Fibroblast of skin of right quadriceps (primary cell): ENCODE results near the gene OAT.

Experiments
- DNase-seq: peaks from one replicate; pipeline ENCODE4 v3.0.0-alpha.2; 2013

Gene OAT

DNA sequence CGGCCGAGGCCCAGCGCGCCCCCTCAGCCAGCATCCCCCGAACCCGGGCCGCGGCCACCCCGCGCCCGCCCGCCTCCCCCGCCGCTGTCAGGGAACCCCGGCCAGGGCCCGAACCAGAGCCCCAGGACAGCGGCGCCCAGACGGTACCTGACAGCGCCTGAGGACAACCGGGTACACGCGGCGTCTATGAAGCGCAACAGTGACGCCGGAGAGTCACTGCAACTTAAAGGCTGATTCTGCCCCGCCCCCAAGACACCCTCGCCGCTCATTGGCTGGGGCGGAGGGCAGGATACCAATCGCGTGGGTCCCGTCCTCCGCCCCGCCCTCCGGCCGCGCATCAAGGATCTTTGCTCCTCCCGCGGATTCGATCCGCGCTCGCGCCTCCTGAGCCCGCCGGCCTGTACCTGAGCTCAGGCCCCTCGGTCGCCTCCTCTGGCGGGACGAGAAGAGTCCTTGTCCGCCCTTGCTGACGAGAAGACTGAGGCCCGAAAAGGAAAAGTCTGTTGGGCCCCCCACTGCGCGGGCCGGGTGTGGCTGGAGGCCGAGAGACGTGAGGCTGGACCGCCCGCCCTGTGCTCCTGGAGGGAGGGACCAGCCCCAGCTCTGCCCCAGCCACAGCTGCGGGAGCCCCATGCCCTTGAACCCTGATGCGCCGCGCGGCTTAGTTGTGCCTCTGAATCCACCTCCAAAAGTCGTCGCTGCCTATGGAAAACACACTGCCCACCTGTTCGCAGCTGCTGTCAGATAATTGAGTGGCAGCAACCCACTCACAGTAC lies at the start of gene OAT:
OAT (minus strand) TSS at position 198 of the 776 bp plus-strand sequence. CDS start 6,752 bp downstream, outside the sequence.
- DNase-seq = peak; percentile 95

DNA sequence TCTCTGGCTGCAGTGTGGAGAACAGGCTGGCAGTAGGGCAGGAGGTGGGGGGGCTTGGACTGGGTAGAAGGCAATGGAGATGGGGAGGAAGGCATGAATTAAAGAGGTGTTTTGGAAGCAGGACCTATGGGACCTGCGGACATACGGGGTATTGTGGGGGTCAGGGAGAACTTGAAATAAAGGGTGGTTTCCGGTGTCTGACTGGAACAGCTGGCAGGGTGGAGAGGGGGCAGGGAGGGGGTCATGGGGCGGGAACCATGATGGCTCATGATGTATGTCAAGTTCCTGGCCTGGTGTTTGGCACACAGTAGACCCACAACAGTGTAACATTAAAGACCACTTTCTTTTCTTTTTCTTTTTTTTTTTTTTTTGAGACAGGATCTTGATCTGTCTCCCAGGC lies 48.4 kb upstream of the OAT start:
- DNase-seq = no peak

DNA sequence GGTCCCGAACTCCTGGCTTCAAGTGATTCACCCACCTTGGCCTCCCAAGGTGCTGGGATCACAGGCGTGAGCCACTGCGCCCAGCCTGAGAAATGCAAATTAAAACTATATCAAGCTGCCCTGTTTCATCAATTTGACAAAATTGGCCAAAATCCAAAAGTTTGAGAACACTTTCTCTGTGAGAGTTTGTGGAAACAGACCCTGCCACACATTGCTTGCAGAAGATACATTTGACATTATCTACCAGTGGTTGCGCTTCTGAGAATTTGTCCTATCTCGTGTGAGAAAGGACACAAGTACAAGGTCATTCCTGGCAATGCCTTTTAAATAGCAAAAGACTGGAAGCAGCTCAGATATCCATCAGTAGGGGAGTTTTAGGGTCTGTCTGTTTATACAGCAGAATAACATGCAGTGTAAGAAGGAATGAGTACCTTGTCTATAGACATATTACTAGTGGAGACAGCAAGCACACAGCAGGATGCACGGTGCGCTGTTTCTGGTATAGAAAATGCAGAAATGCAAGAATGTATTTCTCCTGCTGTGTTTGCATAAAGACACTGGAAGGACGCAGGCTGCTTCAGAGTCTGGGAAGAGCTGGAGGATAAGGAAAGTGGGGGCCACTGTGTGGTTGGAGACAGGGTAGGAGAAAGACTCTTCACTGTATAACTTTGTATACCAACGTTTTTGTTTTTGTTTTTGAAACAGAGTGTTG lies 47.2 kb upstream of the OAT start:
- no peak for DNase-seq

DNA sequence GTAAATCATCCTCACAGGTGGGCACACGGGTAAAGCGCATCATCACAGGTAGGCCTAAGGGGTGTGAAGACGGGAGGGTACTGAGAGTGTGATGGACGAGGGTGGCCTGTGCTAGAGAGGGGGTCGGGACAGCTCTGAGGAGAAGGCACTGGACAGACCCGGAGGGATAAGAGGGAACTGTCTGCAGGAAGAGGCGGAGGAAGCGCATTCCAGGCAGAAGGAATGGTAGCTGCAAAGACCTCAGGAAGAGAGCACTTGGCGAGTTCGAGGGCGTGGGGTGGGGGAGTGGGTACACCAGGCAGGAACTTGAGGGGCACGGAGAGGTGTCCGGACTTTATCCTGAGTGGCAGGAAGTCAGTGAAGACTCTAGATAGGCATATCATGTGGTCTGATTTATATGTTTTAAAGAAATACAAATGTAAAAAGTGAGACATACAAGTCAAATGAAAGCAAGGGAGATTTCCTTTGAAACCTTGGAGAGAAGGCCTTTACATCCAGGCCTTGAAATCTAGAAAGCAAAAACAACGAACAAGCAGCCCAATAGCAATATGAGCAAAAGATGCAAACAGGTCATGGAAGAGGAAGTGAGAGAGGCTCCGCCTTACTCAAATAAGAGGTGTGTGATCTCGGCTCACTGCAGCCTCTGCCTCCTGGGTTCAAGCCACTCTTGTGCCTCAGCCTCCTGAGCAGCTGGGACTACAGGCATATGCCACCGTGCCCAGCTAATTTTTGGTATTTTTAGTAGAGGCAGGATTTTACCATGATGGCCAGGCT lies 46.5 kb upstream of the OAT start:
- no peak for DNase-seq

- no peak for DNase-seq
Observed at GRCh38 chr10:124464028-124464965, 45.6 kb upstream of the OAT start.

DNA sequence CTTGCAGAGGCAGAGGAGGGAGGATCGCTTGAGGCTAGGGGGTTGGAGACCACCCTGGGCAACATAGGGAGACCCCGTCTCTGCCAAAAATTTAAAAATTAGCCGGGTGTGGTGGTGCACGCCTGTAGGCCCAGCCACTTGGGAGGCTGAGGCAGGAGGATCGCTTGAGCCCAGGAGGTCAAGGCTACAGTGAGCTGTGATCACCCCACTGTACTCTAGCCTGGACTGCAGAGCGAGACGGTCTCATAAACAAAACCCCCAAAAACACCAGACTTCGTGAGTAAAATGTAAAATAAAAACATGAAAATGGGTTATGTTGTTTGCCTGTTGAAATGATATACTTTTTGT lies 43.6 kb upstream of the OAT start:
- DNase-seq = no peak

DNA sequence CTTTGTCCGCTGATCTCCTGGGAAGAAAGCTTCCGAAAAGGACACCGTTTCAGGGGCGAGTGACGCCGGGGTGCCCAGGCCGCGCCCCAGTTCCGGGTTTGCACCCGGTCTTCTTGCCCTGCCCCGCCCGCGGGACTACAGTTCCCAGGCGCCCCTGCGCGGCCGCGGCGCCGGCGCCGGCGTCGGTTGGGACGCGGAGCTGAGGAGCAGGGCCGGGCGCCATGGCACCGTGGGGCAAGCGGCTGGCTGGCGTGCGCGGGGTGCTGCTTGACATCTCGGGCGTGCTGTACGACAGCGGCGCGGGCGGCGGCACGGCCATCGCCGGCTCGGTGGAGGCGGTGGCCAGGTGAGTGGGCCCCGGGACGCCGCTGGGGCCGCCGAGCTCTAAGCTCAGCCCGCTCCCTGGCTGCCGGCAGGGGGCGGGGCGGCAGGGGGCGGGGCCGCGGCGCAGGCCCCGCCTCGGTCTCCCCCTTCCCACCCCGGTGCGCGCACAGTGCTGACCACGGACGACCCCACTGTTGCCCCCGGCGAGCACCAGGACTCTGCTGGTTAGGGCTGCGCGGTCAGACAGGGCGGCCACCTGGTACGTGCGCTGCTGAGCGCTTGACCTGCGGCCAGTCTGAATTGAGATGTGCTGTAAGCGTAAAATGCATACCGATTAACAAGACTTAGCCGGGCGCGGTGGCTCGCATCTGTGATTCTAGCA lies 43.1 kb upstream of the OAT start, which contains the start of gene LHPP:
LHPP (plus strand) TSS at position 182 of the 706 bp plus-strand sequence; CDS start at position 222, 40 bp downstream.
- DNase-seq = peak; percentile 75

DNA sequence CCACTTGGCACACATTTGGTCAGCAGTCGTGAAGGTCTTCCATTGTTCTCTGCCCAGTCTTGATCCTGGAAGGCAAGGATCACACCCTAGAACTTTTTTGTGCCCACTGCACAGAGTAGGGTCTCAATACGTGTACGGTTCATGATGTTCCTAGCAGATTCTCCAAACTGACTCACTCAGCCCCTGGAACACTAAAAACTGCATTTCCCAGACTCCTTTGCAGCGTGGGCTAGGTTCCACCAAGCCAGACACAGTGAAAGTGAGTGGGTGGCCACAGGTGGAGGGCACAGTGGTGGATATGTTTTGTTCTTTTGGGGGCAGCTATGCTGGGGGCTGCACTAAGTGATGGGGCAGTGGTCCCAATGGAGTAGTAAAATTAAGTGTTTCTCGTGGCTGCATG lies 41.4 kb upstream of the OAT start:
- DNase-seq = no peak

DNA sequence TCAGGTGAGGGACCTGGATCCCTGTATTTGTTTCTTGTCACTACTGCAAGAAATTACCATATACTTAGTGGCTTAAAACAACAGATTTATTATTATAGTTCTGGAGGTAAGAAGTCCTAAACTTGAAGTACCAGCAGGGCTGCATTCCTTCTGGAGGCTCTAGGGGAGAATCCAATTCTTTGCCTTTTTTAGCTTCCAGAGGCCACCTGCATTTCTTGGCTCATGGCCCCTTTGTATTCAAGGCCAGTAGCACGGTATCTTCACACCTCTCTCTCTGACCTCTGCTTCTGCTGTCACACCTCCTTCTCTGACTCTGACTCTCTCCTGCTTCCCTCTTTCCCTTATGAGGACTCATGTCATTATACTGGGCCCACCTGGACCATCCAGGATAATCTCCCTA lies 40.7 kb upstream of the OAT start:
- DNase-seq = no peak

DNA sequence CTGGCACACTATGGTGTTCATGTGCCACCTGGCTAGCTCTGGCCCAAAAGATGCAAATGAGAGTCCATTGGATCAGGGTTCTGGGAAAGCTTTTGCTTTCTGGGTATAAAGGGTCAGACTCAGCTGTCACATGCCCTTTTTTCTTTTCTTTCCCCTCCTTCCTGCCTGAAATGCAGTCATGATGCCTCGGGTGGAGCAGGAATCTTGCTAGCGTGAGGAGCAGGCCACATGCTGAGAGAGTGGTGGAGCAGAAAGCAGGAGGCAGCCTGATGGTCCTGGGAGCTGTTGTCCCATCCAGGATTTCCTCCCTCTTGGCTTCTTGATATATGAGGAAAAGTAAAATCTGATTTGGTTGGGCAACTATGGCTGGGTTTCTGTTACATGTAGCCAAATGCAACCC lies 40.2 kb upstream of the OAT start:
- DNase-seq = no peak

- no peak for DNase-seq
Observed at GRCh38 chr10:124458473-124458872, 39.8 kb upstream of the OAT start.

DNA sequence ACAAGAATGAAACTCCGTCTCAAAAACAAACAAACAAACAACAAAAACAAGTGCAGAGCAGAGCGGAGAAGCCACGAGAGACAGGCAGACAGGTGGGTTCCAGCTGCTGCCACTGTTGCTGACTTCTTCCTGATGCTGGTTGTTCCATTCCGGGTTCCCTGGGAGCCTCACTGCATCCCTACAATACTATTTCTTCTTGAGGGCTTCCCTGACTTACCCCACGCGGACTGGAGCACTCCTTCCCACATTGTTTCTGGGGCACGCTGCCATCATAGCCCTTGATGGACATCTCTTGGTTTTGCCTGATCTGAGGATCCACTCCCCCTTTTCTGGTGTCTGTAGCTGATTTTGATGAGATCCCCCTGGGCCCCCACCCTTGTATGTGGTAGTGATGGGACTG lies 36.7 kb upstream of the OAT start:
- DNase-seq = no peak

GRCh38 chr10:124453960-124454610 lies 35.4 kb upstream of the OAT start:
- no peak for DNase-seq

GRCh38 chr10:124451276-124451675 lies 32.6 kb upstream of the OAT start:
- DNase-seq = no peak

GRCh38 chr10:124450783-124451057 lies 32.0 kb upstream of the OAT start:
- no peak for DNase-seq

DNA sequence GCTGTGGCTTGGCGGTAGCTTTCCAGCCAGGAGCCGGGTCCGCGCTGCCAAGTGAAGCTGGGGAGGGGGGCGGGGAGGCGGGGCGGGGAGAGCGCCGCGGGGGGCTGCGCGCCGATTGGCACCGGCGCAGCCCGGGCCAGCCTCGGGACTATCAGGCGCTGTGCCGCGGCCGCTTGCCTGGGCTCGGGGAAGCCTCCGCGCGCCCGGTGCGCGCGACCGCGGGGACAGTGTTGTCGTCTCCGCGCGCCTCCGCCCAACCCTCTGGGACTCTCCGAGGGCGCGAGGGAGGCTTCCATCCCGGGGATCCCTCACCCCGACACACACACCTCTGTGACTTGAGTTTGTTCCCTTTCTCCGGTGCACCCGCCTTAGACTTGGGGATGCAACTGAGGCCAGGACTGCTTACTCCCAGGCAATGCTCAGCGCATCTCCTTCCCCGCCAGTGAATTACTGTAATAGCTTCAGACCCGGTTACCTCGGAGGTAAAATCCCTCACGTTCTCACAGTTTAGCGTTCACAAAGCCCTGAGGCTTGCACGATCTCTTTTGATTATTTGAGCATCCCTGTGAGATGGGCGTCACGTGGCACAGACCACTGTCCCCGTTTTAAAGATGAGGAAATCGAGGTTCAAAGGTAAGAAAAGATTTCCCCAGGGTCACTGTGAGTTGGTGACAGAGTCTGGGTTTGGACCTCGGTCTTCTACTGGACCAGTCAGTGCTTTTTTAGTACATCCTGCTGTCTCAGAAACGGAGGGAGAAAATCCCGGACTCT lies 31.5 kb upstream of the OAT start, which contains the start of gene NKX1-2:
NKX1-2 (minus strand) TSS at position 24 of the 771 bp plus-strand sequence. CDS start 92 bp downstream, outside the sequence.
- DNase-seq = no peak

- DNase-seq = no peak
Observed at GRCh38 chr10:124449170-124450011, 30.7 kb upstream of the OAT start.

DNA sequence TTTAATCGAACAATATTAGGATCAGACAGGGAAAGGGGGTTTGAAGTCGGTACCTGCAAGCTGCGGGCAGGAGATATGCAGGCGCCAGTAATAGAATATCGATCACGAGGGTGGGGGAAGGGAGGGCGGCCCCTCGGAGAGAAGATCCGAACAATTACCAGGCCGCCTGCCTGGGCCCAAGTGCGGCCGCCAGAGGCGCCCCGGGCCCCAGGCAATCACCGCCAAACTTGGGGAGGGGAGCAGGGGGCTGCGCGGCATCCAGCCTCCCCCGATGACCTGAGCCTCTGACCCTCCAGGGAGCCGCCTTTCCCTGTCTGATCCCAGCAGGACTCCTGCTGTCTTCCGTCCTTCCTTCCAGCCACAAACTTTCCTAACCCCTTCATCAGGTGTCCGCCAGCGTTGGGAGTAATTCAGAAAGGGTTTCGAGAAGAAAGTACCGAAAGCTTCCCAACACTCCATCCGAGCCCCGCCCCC lies 30.0 kb upstream of the OAT start:
- DNase-seq = no peak

GRCh38 chr10:124447751-124448466 lies 29.2 kb upstream of the OAT start:
- DNase-seq = no peak
